ENCODE measurements around the gene TMEM37.

Gene TMEM37

GRCh38 chr2:119405151-119405550 lies 26.5 kb upstream of the TMEM37 start:
- peaks cover 19% of the 10 kb centered on the region for H3K27me3 Mint-ChIP-seq
- H3K36me3 Mint-ChIP-seq (ENCODE audit: insufficient read depth) = no peaks in the 10 kb centered on the region
- H3K9me3 Mint-ChIP-seq = no peaks in the 10 kb centered on the region
- no peaks in the 10 kb centered on the region for H3K4me1 Mint-ChIP-seq
- no peak for DNase-seq (ENCODE audit: low spot score in 2 of 2)
- no peak overlapping the region for H3K27ac Mint-ChIP-seq (ENCODE audit: low read depth)
- ATAC-seq (replicated peaks; ENCODE audit: extremely low read depth, poor library complexity, severe bottlenecking) = no peak
- no peak overlapping the region for H3K4me3 Mint-ChIP-seq

- Mint-ChIP-seq H3K9me3 (no peaks in the 10 kb centered on the region), H3K27ac (ENCODE audit: low read depth) (no peak overlapping the region), H3K36me3 (ENCODE audit: insufficient read depth) (no peaks in the 10 kb centered on the region), H3K27me3 (peaks cover 35% of the 10 kb centered on the region), H3K4me1 (no peaks in the 10 kb centered on the region), H3K4me3 (no peak overlapping the region)
- DNase-seq (ENCODE audit: low spot score in 2 of 2) (no peak), ATAC-seq (replicated peaks; ENCODE audit: extremely low read depth, poor library complexity, severe bottlenecking) (no peak)
Measured at GRCh38 chr2:119407430-119408220, 24.0 kb upstream of the TMEM37 start.

GRCh38 chr2:119408221-119408619 lies 23.4 kb upstream of the TMEM37 start:
- Mint-ChIP-seq H3K27ac (ENCODE audit: low read depth) (no peak overlapping the region), H3K36me3 (ENCODE audit: insufficient read depth) (no peaks in the 10 kb centered on the region), H3K9me3 (no peaks in the 10 kb centered on the region), H3K27me3 (peaks cover 35% of the 10 kb centered on the region), H3K4me3 (no peak overlapping the region), H3K4me1 (no peaks in the 10 kb centered on the region)
- no peak for ATAC-seq (replicated peaks; ENCODE audit: extremely low read depth, poor library complexity, severe bottlenecking)
- no peak for DNase-seq (ENCODE audit: low spot score in 2 of 2)

GRCh38 chr2:119409506-119409905 lies 22.1 kb upstream of the TMEM37 start:
- ATAC-seq (replicated peaks; ENCODE audit: extremely low read depth, poor library complexity, severe bottlenecking) (no peak), DNase-seq (ENCODE audit: low spot score in 2 of 2) (no peak)
- no peaks in the 10 kb centered on the region for H3K4me1 Mint-ChIP-seq
- no peaks in the 10 kb centered on the region for H3K9me3 Mint-ChIP-seq
- H3K27ac Mint-ChIP-seq (ENCODE audit: low read depth) = no peak overlapping the region
- no peak overlapping the region for H3K4me3 Mint-ChIP-seq
- H3K36me3 Mint-ChIP-seq (ENCODE audit: insufficient read depth) = no peaks in the 10 kb centered on the region
- peaks cover 35% of the 10 kb centered on the region for H3K27me3 Mint-ChIP-seq

GRCh38 chr2:119414894-119415293 lies 16.8 kb upstream of the TMEM37 start:
- Mint-ChIP-seq H3K27ac (ENCODE audit: low read depth) (no peak overlapping the region), H3K4me1 (no peaks in the 10 kb centered on the region), H3K9me3 (no peaks in the 10 kb centered on the region), H3K4me3 (no peak overlapping the region), H3K36me3 (ENCODE audit: insufficient read depth) (no peaks in the 10 kb centered on the region), H3K27me3 (peaks cover 44% of the 10 kb centered on the region)
- DNase-seq (ENCODE audit: low spot score in 2 of 2) (no peak), ATAC-seq (replicated peaks; ENCODE audit: extremely low read depth, poor library complexity, severe bottlenecking) (no peak)

GRCh38 chr2:119415630-119416029 lies 16.0 kb upstream of the TMEM37 start:
- no peaks in the 10 kb centered on the region for H3K4me1 Mint-ChIP-seq
- DNase-seq (ENCODE audit: low spot score in 2 of 2) (no peak), ATAC-seq (replicated peaks; ENCODE audit: extremely low read depth, poor library complexity, severe bottlenecking) (no peak)
- no peaks in the 10 kb centered on the region for H3K36me3 Mint-ChIP-seq (ENCODE audit: insufficient read depth)
- no peak overlapping the region for H3K27ac Mint-ChIP-seq (ENCODE audit: low read depth)
- no peaks in the 10 kb centered on the region for H3K9me3 Mint-ChIP-seq
- H3K4me3 Mint-ChIP-seq = no peak overlapping the region
- H3K27me3 Mint-ChIP-seq = peaks cover 40% of the 10 kb centered on the region

GRCh38 chr2:119416299-119416923 lies 15.2 kb upstream of the TMEM37 start:
- Mint-ChIP-seq H3K4me1 (no peaks in the 10 kb centered on the region), H3K27me3 (peaks cover 35% of the 10 kb centered on the region), H3K9me3 (no peaks in the 10 kb centered on the region), H3K27ac (ENCODE audit: low read depth) (no peak overlapping the region), H3K4me3 (no peak overlapping the region), H3K36me3 (ENCODE audit: insufficient read depth) (no peaks in the 10 kb centered on the region)
- no peak for ATAC-seq (replicated peaks; ENCODE audit: extremely low read depth, poor library complexity, severe bottlenecking)
- DNase-seq (ENCODE audit: low spot score in 2 of 2) = no peak

- DNase-seq (ENCODE audit: low spot score in 2 of 2) (no peak), ATAC-seq (replicated peaks; ENCODE audit: extremely low read depth, poor library complexity, severe bottlenecking) (no peak)
- H3K27ac Mint-ChIP-seq (ENCODE audit: low read depth) = no peak overlapping the region
- H3K27me3 Mint-ChIP-seq = peaks cover 43% of the 10 kb centered on the region
- H3K36me3 Mint-ChIP-seq (ENCODE audit: insufficient read depth) = no peaks in the 10 kb centered on the region
- no peak overlapping the region for H3K4me3 Mint-ChIP-seq
- no peaks in the 10 kb centered on the region for H3K4me1 Mint-ChIP-seq
- H3K9me3 Mint-ChIP-seq = no peaks in the 10 kb centered on the region
Measured at GRCh38 chr2:119417908-119418307, 13.7 kb upstream of the TMEM37 start.

- H3K36me3 Mint-ChIP-seq (ENCODE audit: insufficient read depth) = no peaks in the 10 kb centered on the region
- no peaks in the 10 kb centered on the region for H3K9me3 Mint-ChIP-seq
- ATAC-seq (replicated peaks; ENCODE audit: extremely low read depth, poor library complexity, severe bottlenecking) (no peak), DNase-seq (ENCODE audit: low spot score in 2 of 2) (no peak)
- H3K27ac Mint-ChIP-seq (ENCODE audit: low read depth) = no peak overlapping the region
- H3K4me3 Mint-ChIP-seq = no peak overlapping the region
- peaks cover 55% of the 10 kb centered on the region for H3K27me3 Mint-ChIP-seq
- H3K4me1 Mint-ChIP-seq = no peaks in the 10 kb centered on the region
Measured at GRCh38 chr2:119419065-119419464, 12.6 kb upstream of the TMEM37 start.

- ATAC-seq (replicated peaks; ENCODE audit: extremely low read depth, poor library complexity, severe bottlenecking) = no peak
Measured at GRCh38 chr2:119419803-119420508, 11.7 kb upstream of the TMEM37 start.

GRCh38 chr2:119421304-119421703 lies 10.3 kb upstream of the TMEM37 start:
- Mint-ChIP-seq H3K27ac (ENCODE audit: low read depth) (no peak overlapping the region), H3K4me1 (no peaks in the 10 kb centered on the region), H3K4me3 (no peak overlapping the region), H3K27me3 (peaks cover 77% of the 10 kb centered on the region), H3K9me3 (no peaks in the 10 kb centered on the region), H3K36me3 (ENCODE audit: insufficient read depth) (no peaks in the 10 kb centered on the region)
- ATAC-seq (replicated peaks; ENCODE audit: extremely low read depth, poor library complexity, severe bottlenecking) (no peak), DNase-seq (ENCODE audit: low spot score in 2 of 2) (no peak)

More at GRCh38 chr2:119419803-119420508, 11.7 kb upstream of the TMEM37 start:
- no peak for DNase-seq (ENCODE audit: low spot score in 2 of 2)
- Mint-ChIP-seq H3K4me1 (no peaks in the 10 kb centered on the region), H3K4me3 (no peak overlapping the region), H3K27me3 (peaks cover 64% of the 10 kb centered on the region), H3K9me3 (no peaks in the 10 kb centered on the region), H3K36me3 (ENCODE audit: insufficient read depth) (no peaks in the 10 kb centered on the region), H3K27ac (ENCODE audit: low read depth) (no peak overlapping the region)

GRCh38 chr2:119421741-119422140 lies 9.9 kb upstream of the TMEM37 start:
- H3K27me3 Mint-ChIP-seq = peaks cover 82% of the 10 kb centered on the region
- H3K27ac Mint-ChIP-seq (ENCODE audit: low read depth) = no peak overlapping the region

More at GRCh38 chr2:119421741-119422140, 9.9 kb upstream of the TMEM37 start:
- Mint-ChIP-seq H3K4me1 (no peaks in the 10 kb centered on the region), H3K4me3 (no peak overlapping the region), H3K9me3 (no peaks in the 10 kb centered on the region), H3K36me3 (ENCODE audit: insufficient read depth) (no peaks in the 10 kb centered on the region)
- ATAC-seq (replicated peaks; ENCODE audit: extremely low read depth, poor library complexity, severe bottlenecking) (no peak), DNase-seq (ENCODE audit: low spot score in 2 of 2) (no peak)
